ENCODE data around the gene FAM76B. TPM values are rescaled to one million over a fixed set of nuclear protein-coding genes. Genes with fewer than 3 reads are reported as not detected.

Gene FAM76B
- total RNA-seq, 2 experiments from 2014 or later: 35.4 to 37.8 TPM

DNA sequence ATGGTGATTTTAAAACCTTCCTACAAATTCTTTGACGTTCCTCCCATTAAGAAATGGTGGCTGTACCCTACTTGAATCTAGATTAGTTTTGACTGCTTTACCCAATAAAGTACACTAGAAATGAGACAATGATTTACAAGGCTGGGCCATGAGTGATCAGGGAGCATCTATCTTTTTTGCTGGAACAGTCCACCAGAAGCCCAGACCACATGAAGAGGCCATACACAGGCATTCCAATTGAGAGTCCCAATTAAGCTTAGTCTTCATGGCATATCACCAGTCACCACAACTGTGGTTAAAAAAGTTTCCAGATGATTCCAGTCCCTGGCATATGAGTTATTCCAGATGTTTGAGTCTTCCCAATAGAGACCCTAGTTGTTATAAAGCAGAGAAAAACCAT, 39.5 kb downstream of the FAM76B start:
- ChIA-PET CTCF (no interaction called here), POLR2A (no interaction called here)

DNA sequence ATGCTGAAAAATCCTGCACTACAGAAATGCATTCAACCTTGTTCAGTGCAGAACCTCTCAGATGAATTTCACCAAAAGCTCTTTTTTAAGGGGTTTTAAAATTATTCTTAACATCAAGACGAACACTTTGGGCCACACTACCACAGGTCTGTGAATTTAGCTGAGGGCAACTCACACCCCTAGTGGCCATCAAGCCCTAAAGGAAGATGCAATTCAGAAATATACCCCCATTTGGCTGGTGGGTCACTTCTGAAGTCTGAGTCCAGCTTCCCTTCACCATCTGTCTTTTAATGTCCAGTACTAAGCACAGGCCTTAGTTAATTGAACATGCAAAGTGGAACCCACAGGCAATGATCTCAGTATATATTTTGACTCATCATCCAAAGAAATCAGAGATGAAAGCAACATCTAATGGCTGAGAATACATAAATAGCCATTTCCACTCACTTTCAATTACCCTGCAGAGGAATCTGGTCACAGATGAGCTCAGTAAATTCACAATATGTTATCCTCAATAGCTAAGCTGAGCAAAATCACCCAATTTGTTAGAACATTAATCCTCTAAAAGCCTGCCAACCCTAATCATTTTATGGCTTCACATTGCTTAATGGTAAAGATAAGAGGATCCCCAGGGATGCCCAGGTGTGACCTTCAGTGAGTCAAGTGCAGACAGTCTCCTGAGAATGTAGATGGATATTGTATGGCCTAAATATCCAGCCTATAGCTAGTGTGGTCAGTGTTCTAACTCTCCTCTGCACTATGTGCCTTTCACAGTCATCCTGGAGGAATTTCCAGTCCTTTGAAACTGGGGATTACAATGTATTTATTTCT, 50.3 kb downstream of the FAM76B start:
- POLR2A ChIA-PET: interaction anchor here (1.1 kb wide), 1 partner anchor 50 kb away, joined by 3 read pairs; the partner anchor contains the start of gene FAM76B

DNA sequence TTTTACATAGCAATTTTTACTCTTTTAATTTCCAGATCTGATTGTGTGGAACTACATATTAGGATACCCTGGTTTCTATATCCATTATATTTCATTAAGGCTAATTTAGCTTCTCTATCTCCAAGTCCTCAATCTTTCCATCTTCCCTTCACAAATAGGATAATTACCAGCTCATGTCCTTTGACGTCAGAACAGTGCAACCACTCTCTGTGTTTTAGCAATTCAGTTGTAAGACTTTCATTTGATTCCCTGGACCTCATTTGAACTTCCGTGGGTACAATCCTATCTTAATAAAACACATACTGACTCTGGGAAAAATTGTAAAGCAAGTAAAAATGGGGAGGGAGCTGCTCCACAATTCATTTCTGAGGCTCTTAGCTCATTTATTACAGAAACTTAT, 52.8 kb downstream of the FAM76B start:
- POLR2A ChIA-PET: no interaction called here
- CTCF ChIA-PET: no interaction called here

More for the DNA sequence above, 50.3 kb downstream of the FAM76B start:
- CTCF ChIA-PET: no interaction called here

DNA sequence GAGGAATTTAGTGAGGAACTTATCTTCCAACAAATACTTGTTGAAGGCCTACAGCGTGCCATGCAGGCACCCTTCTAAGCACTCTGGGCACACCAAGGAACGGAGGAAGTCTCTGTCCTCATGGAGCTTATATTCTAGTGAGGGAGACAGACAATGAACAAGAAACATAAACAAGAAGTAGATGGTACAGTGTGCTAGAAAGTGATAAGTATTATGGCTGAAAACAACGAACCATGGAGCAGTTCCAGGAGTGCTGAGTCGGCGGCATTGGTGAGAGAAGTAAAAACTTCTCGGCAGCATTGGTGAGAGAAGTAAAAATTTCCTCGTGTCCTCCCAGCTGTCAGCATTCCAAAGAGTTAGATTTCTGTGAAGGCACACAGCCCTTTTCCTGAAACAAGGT, 53.2 kb downstream of the FAM76B start:
- POLR2A ChIA-PET: no interaction called here
- CTCF ChIA-PET: no interaction called here

DNA sequence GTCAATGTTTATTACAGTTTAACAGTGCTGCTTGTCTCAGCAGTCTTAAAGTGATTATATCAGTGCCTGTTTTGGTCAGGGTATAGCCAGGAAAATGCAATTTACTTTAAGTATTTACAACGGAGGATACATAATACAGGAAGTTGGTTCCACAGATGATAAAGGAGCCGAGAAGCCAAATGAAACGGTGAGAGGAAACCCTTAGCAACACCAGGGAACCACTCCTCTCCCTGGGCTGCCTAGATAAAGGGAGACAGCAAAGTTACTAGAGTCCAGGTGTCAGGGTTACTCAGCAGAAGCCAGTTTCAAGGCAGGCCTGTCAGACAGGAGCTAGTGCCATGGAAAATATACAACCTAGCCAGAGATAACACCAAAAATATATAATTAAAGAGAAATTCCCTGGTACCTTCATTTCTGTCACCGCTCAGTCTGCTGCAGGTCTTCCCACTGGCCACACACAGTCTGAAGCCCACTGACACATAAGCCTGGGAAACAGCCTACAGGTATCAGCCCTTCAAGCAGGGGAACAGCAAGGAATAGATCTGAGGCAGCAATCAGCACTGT, 55.5 kb downstream of the FAM76B start:
- POLR2A ChIA-PET: no interaction called here
- CTCF ChIA-PET: interaction anchor here (0.5 to 0.6 kb wide), 2 partner anchors 31 to 75 kb away, joined by 3 read pairs; no protein-coding TSS in a partner anchor

DNA sequence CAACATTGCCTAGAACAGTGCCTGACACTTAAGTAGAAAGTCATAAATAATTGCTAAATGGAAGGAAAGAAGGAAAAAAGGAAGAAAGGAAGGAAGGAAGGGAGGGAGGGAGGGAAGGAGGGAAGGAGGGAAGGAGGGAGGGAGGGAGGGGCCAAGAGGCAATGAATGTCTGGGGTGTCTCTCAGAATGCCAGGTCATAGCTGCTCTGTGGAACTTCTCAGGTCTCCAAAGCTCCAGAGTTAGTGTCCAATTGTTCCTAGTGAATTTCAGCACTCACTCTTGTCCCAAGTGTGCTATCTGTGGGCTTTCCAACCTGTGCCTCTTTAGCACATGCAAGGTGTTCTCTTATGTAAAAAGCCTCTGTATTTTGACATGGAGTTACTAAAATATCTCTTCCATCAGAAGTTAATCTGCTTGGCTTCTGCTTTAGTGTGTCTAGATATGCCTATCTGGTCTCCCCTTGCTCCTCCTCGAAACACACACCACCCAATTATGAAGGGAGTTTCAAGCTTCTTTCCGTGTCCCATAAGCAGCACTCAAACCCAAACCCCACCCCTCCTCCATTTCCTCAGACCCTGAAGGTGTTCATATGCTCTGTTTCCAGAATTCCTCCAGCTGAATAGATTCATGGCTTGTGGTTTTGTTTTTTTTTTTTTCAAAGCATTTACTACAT, 56.5 kb downstream of the FAM76B start:
- POLR2A ChIA-PET: no interaction called here

DNA sequence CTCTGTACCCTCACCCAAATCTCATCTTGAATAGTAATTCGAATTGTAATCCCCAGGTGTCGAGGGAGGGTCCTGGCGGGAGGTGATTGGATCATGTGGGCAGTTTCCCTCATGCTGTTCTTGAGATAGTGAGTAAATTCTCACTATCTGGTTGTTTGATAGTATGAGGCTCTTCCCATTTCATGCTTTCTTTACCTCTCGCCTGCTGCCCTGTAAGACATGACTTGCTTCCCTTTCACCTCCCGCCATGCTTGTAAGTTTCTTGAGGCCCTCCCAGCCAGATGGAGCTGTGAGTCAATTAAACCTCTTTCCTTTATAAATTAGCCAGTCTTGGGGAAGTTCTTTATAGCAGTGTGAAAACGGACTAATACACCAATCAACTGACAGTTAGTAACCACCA, 60.1 kb downstream of the FAM76B start:
- ChIA-PET POLR2A (no interaction called here), CTCF (no interaction called here)

More for the DNA sequence above, 56.5 kb downstream of the FAM76B start:
- CTCF ChIA-PET: interaction anchor here (0.6 kb wide), 1 partner anchor 76 kb away, joined by 3 read pairs; no protein-coding TSS in a partner anchor

DNA sequence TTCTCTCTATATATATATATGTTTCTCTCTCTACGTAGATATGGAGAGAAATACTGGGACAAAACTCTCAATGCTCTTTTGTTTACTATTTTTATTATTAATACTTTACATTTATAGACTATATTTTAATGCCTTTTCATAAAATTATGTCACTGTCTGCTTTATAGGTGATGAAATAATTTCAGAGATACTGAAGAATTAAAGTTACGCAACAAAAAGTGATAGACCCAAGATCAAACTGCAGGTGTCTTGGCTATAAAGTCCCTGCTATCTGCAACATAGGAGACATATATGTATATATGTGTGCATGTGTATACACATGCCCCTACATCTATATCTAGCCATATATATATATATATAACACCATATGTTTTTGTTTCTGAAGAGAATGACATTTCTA, 60.8 kb downstream of the FAM76B start:
- CTCF ChIA-PET: no interaction called here
- POLR2A ChIA-PET: no interaction called here

DNA sequence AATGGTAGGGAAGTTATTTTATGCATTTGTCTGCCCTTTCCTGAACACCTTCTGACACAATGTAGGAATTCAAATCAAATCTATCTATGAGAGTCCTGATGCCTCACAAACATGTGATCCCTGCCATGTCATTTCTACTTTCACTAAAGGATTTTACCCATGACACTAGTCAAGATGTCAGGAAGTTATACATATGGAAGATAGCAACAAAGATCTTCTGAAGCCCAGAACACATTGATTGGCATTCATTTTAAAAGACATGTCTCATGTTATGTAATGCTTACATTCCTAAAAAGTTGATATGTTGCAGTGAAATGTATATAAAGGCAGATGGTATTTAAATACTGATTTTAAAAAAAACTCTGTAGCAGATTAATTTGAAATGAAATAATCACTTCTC, 61.5 kb downstream of the FAM76B start:
- ChIA-PET POLR2A (no interaction called here), CTCF (no interaction called here)

DNA sequence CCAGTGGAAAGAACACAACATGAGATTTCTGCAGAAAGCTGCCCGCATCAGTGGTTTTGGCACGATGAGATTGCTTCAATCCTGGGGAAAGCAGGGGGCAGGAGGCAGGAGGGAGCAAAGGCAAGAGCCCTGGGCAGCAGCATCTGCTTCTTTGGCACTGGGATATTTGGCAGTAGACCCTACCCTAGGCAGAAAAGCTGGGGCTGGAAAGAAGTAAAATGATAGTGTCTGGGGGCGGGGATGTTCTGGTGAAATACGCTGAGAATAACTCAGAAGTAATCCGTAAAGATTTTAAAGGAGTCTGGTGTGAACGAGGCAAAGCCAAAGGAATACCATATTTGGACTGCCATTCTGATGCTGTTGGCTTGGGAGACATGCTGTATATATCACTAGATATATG, 62.0 kb downstream of the FAM76B start:
- CTCF ChIA-PET: no interaction called here
- POLR2A ChIA-PET: no interaction called here

DNA sequence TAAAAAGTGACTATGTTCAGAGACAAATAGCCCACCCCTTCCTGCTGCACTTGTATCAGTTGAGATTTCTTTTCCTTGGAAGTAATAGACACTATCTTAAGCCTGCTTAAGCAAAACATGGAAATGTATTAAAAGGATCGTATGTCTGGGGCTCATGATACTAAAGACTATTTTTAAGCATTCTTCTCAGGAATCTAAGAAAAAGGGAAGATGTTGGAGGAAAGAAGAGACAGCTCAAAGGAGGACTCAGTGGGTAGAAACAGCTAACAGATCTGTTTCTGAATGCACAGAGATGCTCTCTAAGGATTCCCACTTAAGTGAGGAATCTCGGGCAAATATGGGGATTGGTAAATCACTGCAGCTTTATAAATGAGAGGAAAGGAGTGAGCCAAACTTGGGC, 62.5 kb downstream of the FAM76B start:
- CTCF ChIA-PET: no interaction called here
- POLR2A ChIA-PET: no interaction called here

DNA sequence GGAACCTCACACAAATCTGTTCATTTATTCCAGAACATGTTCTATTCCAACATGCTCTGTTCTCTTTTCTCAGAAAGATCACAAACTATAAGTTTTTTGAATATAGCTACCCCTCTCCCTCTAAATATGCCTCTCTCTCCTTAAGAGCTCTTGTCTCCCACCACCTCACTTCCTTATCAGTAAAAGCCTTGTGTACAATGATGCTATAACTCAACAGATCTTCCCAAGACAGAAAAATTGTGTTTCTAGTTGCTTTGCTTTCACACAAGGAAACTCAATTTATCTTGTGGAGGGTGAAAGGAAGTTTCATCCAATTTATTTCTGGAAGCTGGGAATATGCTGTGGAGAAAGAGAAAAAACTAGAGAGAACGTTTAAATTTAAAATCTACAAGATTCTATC, 64.4 kb downstream of the FAM76B start:
- ChIA-PET POLR2A (no interaction called here), CTCF (interaction anchor here (0.7 kb wide), 1 partner anchor 20 kb away, joined by 3 read pairs; no protein-coding TSS in a partner anchor)

DNA sequence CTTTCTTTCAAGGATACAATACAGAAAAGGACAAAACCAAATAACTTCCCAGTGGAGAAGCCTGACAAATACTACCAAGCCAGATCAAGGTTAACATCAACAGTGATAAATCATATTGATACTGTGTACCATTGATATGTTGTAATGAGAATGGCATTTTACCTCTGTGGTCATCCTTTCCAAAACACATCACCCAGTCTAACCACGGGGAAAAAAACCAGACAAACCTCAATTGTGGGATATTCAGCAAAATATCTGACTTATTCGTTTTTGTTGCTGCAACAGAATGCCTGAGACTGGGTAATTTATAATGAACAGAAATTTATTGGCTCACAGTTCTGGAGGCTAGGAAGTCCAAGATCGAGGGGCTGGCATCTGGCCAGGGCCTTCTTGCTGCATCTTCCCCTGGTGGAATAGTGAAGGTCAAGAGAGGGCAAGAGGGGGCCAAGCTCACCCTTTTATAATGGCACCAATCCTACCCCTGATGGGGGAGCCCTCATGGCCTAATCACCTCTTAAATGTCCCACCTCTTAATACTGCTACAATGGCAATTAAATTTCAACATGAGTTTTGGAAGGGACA, 66.1 kb downstream of the FAM76B start:
- ChIA-PET CTCF (no interaction called here), POLR2A (no interaction called here)

DNA sequence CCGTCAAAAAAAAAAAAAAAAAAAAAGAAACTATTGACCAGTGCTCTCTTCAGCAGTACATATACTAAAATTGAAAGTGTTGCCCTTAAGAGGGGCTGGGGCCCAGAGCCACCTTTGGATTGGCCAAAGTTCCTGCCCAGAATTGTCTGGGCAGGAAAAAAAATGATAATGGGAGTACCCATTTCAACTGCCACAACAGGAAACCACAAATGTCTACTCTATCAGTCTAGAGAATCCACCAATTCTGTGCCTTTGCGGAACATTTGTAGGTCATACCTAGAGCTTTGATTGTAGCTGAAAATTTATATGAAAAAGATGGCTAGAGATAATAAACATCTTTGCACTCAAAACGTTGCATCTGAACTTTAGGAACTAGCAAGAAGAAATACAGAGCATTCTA, 69.4 kb downstream of the FAM76B start:
- POLR2A ChIA-PET: no interaction called here
- CTCF ChIA-PET: no interaction called here

Other genes with a start within 250 kb of the FAM76B start
- gene CEP57, start 716 bp upstream of the FAM76B start, total RNA-seq: 10 to 100 TPM; 67.1 to 67.2 TPM
- 10 to 100 TPM; 51.5 to 54.2 TPM for gene MTMR2, start 134.3 kb upstream of the FAM76B start, total RNA-seq

All from activated CD8-positive, alpha-beta memory T cell treated with anti-CD3 and anti-CD28 coated beads for 36 hours (primary cell).